ENCODE data around the gene RGS16.

DNA sequence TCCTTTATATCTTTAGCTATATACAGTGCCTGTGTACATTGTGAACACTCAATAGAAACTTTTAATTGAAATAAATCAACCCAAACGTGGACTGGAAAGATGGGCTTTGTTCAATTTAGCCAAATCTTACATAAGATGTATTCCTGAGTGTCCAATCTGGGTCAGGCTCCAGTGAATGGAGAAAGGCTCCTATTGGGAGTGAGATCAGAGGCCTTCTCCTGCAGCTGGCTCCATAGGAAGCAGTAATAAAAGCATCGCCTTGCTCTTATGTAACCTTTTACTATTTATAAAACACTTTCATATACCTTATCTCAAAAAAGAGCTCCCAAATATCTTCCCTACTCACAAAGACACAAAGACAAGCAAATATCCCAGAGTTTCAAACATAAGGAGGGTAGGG lies 24.9 kb upstream of the RGS16 start:
- TF ChIP-seq, protein P1, sequence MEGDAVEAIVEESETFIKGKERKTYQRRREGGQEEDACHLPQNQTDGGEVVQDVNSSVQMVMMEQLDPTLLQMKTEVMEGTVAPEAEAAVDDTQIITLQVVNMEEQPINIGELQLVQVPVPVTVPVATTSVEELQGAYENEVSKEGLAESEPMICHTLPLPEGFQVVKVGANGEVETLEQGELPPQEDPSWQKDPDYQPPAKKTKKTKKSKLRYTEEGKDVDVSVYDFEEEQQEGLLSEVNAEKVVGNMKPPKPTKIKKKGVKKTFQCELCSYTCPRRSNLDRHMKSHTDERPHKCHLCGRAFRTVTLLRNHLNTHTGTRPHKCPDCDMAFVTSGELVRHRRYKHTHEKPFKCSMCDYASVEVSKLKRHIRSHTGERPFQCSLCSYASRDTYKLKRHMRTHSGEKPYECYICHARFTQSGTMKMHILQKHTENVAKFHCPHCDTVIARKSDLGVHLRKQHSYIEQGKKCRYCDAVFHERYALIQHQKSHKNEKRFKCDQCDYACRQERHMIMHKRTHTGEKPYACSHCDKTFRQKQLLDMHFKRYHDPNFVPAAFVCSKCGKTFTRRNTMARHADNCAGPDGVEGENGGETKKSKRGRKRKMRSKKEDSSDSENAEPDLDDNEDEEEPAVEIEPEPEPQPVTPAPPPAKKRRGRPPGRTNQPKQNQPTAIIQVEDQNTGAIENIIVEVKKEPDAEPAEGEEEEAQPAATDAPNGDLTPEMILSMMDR (conservative IDR thresholded peaks at IDR 0.05; ENCODE audit: low read length): no peak
- TF ChIP-seq EZH2phosphoT487 (IDR thresholded peaks at IDR 0.05; ENCODE audit: borderline replicate concordance, low read depth, low read length): no peak

Measured in OCI-LY7 (cell line).